GM19468 (cell line): ENCODE measurements around the gene ORAI2.
"Not testable (repeated sequence)": the region's sequence is repeated elsewhere in the genome, so short reads cannot be mapped to it uniquely, and the experiment has no call there.

Experiments
- ATAC-seq: cut with Tn5 transposase; IDR thresholded peaks from one replicate; pipeline ENCODE4 v1.9.1; 2021; ENCODE audit warnings: mild to moderate bottlenecking, moderate library complexity, moderate number of reproducible peaks; ENCODE audit not compliant: unreplicated experiment; ENCODE audit errors: extremely low read depth

ORAI2 gene

GRCh38 chr7:102467581-102468477 lies 34.5 kb downstream of the ORAI2 start:
- ATAC-seq: no peak

DNA sequence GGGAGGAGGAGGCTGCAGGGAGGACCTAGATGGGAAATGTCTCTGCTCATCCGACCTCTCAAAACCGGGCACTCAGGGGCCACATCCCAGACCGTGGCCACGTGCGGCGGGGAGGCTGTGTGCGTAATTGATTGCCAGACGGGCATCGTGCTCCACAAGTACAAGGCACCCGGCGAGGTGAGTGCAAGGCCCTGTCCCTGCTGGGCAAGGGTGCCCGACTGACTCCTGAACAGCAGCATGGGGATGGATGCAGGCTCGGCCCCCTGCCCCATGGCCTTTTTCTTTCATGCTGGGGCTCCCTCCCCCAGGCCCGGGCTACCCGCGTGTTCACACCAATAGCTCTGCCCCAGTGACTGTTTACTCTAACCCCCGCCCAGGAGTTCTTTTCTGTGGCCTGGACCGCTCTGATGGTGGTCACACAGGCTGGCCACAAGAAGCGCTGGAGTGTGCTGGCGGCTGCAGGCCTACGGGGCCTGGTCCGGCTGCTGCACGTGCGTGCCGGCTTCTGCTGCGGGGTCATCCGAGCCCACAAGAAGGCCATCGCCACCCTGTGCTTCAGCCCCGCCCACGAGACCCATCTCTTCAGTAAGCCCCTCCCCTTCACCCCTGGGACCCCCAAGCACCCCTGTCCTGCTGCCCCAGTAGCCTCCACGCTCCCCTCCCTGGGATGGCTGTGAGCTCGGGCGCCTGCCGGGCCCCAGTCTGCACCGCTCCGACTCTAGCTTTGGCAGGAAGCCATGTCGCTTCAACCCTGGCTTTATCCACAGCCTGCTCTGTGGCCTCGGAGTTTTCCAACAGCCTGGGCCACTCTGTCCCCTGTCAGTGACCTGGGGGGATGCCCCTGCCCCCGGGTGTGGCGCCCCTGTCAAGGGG lies 35.3 kb downstream of the ORAI2 start:
- no peak for ATAC-seq

- no peak for ATAC-seq
Observed at GRCh38 chr7:102469351-102469971, 36.1 kb downstream of the ORAI2 start.

DNA sequence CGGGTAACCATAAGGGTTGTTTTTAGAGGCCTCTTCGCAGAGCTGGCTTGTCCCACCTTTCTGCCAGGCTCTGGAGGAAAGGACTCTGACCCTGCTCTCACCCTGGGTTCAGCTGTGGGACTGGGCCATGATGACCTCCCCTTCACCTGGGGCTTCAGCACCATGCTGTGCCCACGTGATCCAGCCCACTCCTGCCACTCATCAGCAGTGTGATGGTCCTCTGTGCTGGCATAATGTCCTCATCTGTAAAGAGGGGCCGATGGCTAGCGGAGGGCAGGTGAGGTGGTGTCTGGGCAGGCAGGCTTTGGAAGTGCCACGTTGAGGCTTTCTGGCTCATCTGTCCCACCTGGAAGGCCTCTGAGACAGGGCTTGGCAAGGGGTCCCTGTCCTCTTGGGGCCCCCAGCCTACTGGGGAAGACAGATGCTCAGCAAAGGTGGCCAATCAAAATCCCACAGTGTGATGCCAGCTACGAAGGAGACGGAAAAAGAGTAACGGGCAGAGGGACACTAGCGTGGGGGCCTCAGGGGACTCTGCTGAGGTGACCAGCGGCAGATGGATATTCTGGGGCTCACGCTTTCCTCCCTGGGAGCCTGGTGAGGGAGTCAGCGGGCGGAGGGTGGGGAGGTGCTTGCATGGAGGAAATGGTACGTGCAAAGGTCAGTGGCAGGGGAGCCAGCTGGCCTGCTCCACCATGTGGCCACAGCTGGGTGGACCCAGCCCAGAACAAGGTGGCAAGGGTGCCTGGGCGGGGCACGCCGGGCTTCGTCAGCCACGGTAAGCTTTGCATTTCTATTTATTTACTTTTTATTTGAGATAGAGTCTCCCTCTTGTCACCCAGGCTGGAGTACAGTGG lies 36.8 kb downstream of the ORAI2 start:
- ATAC-seq: no peak

- no peak for ATAC-seq
Observed at GRCh38 chr7:102471791-102472125, 38.4 kb downstream of the ORAI2 start.

DNA sequence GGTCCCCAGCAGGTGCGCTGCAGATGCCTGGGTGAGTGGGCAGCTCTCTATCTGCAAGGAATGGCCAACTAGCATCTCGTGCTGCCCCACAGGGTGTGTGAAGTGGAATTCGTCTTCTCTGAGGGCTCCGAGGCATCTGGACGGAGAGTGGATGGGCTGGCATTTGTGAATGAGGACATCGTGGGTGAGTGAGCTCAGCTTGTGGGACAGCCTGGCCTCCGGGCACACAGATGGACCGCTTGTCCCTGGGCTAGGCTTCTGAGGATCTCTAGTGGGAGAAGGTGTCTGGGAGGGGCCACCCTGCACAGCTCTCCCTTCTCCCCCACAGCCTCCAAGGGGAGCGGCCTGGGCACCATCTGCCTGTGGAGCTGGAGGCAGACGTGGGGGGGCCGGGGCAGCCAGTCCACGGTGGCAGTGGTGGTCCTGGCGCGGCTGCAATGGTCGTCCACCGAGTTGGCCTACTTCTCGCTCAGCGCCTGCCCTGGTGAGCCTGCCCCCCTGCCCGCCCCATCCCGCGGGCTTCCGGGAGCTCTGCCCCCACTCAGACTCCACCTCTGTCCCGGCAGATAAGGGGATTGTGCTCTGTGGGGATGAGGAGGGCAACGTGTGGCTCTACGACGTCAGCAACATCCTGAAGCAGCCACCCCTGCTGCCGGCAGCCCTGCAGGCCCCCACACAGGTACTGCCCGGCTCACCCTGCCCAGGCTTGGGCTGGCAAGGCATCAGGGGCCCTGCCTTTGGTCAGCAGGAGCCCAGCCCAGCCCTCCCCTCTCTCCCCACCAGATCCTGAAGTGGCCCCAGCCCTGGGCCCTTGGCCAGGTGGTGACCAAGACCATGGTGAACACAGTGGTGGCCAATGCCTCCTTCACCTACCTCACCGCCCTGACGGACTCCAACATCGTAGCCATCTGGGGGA lies 39.0 kb downstream of the ORAI2 start:
- ATAC-seq: no peak

DNA sequence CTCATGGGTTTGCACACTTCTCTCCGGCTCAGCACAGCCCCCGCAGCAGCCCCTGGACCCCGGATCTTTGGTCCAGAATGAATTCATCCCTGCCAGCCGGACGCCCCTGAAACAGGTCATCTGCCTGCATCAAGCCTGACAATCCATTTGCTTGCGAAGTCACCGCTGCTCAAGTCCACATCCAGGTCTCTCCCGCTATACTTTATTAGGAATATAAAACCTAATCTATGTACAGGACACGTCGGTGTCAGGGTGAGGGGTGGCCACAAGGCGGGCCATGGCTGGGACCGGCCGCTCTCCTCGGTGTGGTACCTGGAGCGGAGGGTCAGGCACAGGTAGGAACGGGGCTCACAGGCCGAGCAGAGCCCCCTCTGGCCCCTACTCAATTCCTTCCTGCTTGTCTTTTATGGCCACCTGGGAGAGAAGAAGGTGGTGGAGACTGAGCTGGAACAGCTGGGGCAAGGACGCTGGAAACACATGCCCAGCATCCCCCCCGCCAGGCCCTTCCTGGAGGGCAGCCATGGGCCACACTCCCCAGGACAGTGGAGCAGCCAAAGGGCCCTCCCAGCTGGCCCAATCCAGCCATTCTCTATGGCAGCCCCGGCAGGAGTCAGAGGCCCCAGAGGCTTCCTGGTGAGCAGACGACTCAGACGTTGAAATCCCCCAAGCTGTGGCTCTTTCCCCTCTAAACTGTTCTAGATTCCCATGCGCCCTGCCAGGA lies 40.1 kb downstream of the ORAI2 start:
- ATAC-seq: no peak

DNA sequence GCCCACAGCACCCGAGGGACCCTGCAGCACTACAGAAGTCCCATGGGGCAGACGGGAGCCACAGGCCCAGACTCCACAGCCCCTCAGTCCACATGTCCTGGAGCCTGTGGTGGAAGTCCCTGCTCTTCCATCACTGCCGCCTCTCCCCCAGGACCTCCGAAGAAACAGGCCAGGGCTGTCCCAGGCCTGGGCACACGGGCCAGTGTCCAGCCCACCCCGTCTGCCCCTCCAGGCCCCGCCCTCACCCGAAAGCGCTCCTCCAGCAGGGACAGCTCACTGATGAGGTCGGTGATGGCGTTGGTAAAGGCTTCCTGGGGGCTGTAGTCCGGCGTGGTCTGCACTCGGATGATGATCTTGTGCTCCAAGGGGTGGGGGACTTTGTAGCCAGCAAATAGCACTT lies 40.7 kb downstream of the ORAI2 start:
- ATAC-seq: not testable (repeated sequence)

- not testable (repeated sequence) for ATAC-seq
Observed at GRCh38 chr7:102474736-102475435, 41.5 kb downstream of the ORAI2 start.

DNA sequence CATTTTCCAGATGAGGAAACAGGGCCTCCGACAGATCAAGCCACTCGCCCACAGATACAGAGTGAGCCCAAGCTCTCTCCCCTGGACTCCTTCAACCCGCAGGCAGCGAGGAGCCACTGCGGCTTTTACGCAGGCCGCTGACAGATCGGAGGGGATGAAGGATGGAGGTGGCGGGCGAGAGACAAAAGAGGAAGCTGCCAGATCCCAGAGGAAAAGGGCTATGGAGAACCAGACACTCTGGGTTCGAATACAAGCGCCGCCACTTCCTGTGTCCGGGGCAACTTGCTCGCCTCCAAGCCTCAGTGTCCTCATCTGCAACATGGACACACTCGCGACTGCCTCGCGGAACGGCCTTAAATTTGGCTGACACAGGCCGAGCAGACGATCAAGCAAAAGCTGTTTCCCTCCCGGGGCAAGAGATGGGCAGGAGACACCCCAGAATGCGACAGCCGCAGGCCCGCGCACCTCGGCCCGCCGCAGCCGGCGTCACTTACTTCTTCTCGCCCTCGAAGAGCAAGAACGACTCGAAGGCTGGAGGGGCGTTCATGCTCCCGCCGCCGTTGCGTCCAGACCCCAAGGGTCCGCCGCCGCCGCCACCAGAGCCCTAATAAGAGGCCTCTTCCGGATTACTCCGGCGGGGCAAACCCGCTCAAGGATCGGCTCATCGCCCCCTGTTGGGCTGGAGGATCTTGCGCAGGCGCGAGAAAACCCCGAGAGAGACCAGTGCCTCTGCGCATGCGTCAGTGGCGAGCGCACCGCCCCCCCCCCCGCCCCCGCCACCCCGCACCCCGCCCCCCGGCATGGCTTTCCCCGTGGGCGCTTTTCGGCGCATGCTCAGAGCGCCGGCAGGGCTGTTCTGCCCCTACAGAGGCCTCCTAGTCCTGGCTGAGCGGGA lies 45.2 kb downstream of the ORAI2 start, which contains the start of gene POLR2J:
Gene POLR2J (minus strand): TSS at position 609 of the 895 bp plus-strand sequence. CDS start 62 bp downstream, at position 547.
- ATAC-seq: peak; percentile 69

DNA sequence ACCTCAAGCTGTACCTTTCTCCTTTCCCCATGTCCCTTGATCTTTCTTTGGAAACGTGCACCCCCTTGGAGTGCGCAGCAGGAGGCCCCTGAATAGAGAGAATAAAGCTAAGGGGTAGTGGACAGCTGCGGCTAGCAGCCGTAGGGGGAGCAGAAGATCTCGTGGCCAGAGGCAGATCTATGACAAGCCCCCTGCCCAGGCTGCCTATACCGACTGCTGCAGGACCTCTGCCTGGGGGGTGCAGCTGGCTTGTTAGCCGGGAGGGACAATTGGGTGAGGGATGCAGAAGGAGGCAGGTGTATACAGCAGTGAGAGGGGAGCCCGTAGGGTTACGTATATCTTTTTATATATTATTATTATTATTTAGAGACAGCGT lies 45.8 kb downstream of the ORAI2 start:
- peak; percentile 5 for ATAC-seq

- ATAC-seq: not testable (repeated sequence)
Observed at GRCh38 chr7:102479982-102480637, 46.7 kb downstream of the ORAI2 start.

DNA sequence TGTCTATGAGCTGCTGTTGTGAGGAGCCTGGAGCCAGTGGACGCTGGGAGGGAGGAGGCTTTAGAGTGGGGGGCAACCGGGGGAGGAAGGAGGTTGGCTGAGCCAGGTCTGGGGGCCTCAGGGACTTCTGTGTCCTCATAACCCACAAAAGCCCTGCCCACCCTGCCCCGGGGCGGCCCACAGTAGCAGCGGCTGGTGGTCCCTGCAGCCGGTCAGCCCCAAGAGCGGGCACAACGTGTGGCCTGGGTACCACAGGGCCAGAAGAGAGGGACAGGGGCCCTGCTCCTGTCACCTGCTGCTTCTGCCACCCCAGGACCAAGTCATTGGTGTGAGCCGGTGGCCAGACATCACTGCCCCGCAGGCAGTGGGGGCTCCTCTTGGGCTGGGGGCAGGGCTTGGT lies 48.6 kb downstream of the ORAI2 start:
- ATAC-seq: not testable (repeated sequence)

DNA sequence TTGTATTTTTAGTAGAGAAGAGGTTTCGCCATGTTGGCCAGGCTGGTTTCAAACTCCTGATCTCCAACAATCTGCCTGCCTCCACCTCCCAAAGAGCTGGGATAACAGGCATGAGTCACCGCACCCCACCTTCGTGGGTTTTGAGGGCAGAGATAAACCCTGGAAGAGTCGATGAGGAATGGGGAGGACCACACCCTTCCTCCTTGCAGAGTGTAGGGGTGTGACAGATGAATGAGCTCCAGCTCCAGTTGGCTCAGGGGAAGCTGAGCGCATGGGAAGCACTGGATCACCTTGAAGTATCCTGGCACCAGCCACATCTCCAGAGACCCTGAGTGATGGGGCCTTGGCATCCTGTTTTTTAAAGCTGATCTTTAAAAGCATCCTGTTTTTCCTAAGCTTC lies 50.9 kb downstream of the ORAI2 start:
- not testable (repeated sequence) for ATAC-seq

- ATAC-seq: not testable (repeated sequence)
Observed at GRCh38 chr7:102490529-102491075, 57.2 kb downstream of the ORAI2 start.
